Measurements from ENCODE around the gene DHH. TPM values are rescaled to one million over a fixed set of nuclear protein-coding genes. Genes with fewer than 3 reads are reported as not detected.
A peak's percentile ranks its signal among the peaks of the same experiment; 100 is the strongest.

DHH gene
- total RNA-seq, 2 donors from 2014 or later, result 0.35 to 0.56 TPM

GRCh38 chr12:49133590-49133989, 39.0 kb upstream of the DHH start:
- H3K27me3 ChIP-seq, result no peaks in the 10 kb centered on the region
- H3K9me3 ChIP-seq, result no peaks in the 10 kb centered on the region
- no peak for DNase-seq (ENCODE audit: low spot score)
- H3K27ac ChIP-seq, result peak overlapping the region in 1 of 2 donors; percentile 97
- TF ChIP-seq CTCF (IDR thresholded peaks at IDR 0.05), result no peak
- H3K36me3 ChIP-seq, result peaks cover 15% of the 10 kb centered on the region
- H3K4me3 ChIP-seq, result no peak overlapping the region
- H3K4me1 ChIP-seq, result peaks cover 0 to 31% of the 10 kb centered on the region in 2 donors

GRCh38 chr12:49133014-49133413, 38.4 kb upstream of the DHH start:
- H3K4me3 ChIP-seq, result no peak overlapping the region
- H3K9me3 ChIP-seq, result no peaks in the 10 kb centered on the region
- TF ChIP-seq CTCF (IDR thresholded peaks at IDR 0.05), result no peak
- H3K27ac ChIP-seq, result peak overlapping the region; percentile 97 to 98
- H3K36me3 ChIP-seq, result peaks cover 19% of the 10 kb centered on the region
- peaks cover 0 to 31% of the 10 kb centered on the region in 2 donors for H3K4me1 ChIP-seq
- no peak for DNase-seq (ENCODE audit: low spot score)
- no peaks in the 10 kb centered on the region for H3K27me3 ChIP-seq

GRCh38 chr12:49131894-49132461, 37.4 kb upstream of the DHH start:
- Histone ChIP-seq H3K27ac (peak overlapping the region; percentile 97 to 98), H3K9me3 (no peaks in the 10 kb centered on the region)

GRCh38 chr12:49131051-49131893, 36.7 kb upstream of the DHH start, which contains the start of gene TUBA1B:
Gene TUBA1B (minus strand): TSS chr12:49131395. CDS start chr12:49131300, 95 bp downstream.
- Histone ChIP-seq H3K27me3 (no peaks in the 10 kb centered on the region), H3K36me3 (peaks cover 30% of the 10 kb centered on the region), H3K27ac (peak within 1 kb of the TSS; percentile 97 to 98), H3K4me1 (peaks cover 0 to 31% of the 10 kb centered on the region in 2 donors), H3K9me3 (no peaks in the 10 kb centered on the region), H3K4me3 (peak within 1 kb of the TSS; percentile 71 to 88)
- peak; percentile 93 for DNase-seq (ENCODE audit: low spot score)
- no peak for TF ChIP-seq CTCF (IDR thresholded peaks at IDR 0.05)

More at GRCh38 chr12:49131894-49132461, 37.4 kb upstream of the DHH start:
- Histone ChIP-seq H3K36me3 (peaks cover 29% of the 10 kb centered on the region), H3K4me3 (peak overlapping the region; percentile 71 to 88), H3K4me1 (peaks cover 0 to 31% of the 10 kb centered on the region in 2 donors), H3K27me3 (no peaks in the 10 kb centered on the region)
- no peak for TF ChIP-seq CTCF (IDR thresholded peaks at IDR 0.05)
- DNase-seq (ENCODE audit: low spot score), result no peak

- Histone ChIP-seq H3K27me3 (no peaks in the 10 kb centered on the region), H3K36me3 (peaks cover 30% of the 10 kb centered on the region), H3K4me1 (peaks cover 0 to 31% of the 10 kb centered on the region in 2 donors), H3K27ac (peak overlapping the region; percentile 97 to 98), H3K4me3 (peak overlapping the region; percentile 71 to 88), H3K9me3 (no peaks in the 10 kb centered on the region)
- peak; percentile 94 for DNase-seq (ENCODE audit: low spot score)
- TF ChIP-seq CTCF (IDR thresholded peaks at IDR 0.05), result peak; percentile 78 to 95
Measured at GRCh38 chr12:49130151-49131050, 35.8 kb upstream of the DHH start.
